IMR-90 (cell line): ENCODE data around the gene NLGN2. TPM values are rescaled to one million over a fixed set of nuclear protein-coding genes. Genes with fewer than 3 reads are reported as not detected.

ENCODE experiments used
- ATAC-seq: fragments of 200-7000 bp; cut with Tn5 transposase; 2 replicates; pipeline ENCODE4 v1.9.1; 2020; ENCODE audit warnings: low read depth, mild to moderate bottlenecking, moderate library complexity
- BruUV-seq: library from RNA; stranded (reverse); fragments of 400-500 nt; replicated peaks from 2 replicates; lab custom pipeline; 2021; lab: Mats Ljungman, UMichigan
- CTCF ChIA-PET: fragments of 300-600 bp; formaldehyde crosslinking; extraction: SDS; loops from one replicate; lab custom pipeline; 2021; ENCODE audit warnings: antibody characterized with exemption; lab: Yijun Ruan, JAX
- POLR2A ChIA-PET: fragments of 300-600 bp; sonication (Branson Sonifier 250); formaldehyde crosslinking; loops from one replicate; lab custom pipeline; 2022; ENCODE audit warnings: antibody characterized with exemption; ENCODE audit not compliant: unreplicated experiment; lab: Charles Lee
- DNase-seq: peaks from one replicate; pipeline ENCODE4 v3.0.0; 2013
- H2AFZ ChIP-seq: replicated peaks from 2 replicates; pipeline ENCODE3; 2013; ENCODE audit warnings: low read length, mild to moderate bottlenecking; ENCODE audit not compliant: poor library complexity
- H2AK5ac ChIP-seq: 2 replicates; pipeline ENCODE4 v1.6.1; 2013; ENCODE audit warnings: low read depth, low read length, inconsistent platforms
- H2AK9ac ChIP-seq: replicated peaks from 2 replicates; pipeline ENCODE3; 2013; ENCODE audit warnings: mild to moderate bottlenecking, low read depth, low read length, moderate library complexity; ENCODE audit not compliant: poor library complexity
- H2BK120ac ChIP-seq: 2 replicates; pipeline ENCODE4 v1.6.1; 2013; ENCODE audit warnings: low read depth, low read length, inconsistent platforms
- H2BK15ac ChIP-seq: 3 replicates; pipeline ENCODE4 v1.6.1; 2013; ENCODE audit warnings: low read depth, low read length, inconsistent platforms
- H2BK20ac ChIP-seq: 2 replicates; pipeline ENCODE4 v1.6.1; 2013; ENCODE audit warnings: low read depth, mild to moderate bottlenecking, inconsistent platforms, low read length, moderate library complexity
- H2BK5ac ChIP-seq: 2 replicates; pipeline ENCODE4 v1.6.1; 2013; ENCODE audit warnings: mild to moderate bottlenecking, low read depth, low read length, inconsistent platforms; ENCODE audit not compliant: poor library complexity, severe bottlenecking
- H3K14ac ChIP-seq: replicated peaks from 2 replicates; pipeline ENCODE4 v1.6.1; 2013; ENCODE audit warnings: low read depth, low read length, inconsistent platforms
- H3K18ac ChIP-seq: 2 replicates; pipeline ENCODE4 v1.6.1; 2013; ENCODE audit warnings: low read depth, low read length, control low read depth
- H3K23ac ChIP-seq: 2 replicates; pipeline ENCODE4 v1.6.1; 2013; ENCODE audit warnings: low read depth, low read length, inconsistent platforms
- H3K27ac ChIP-seq: 2 replicates; pipeline ENCODE4 v1.5.1; 2013; ENCODE audit warnings: mild to moderate bottlenecking, control low read depth, low read length; ENCODE audit not compliant: insufficient read depth
- H3K27me3 ChIP-seq: 2 replicates; pipeline ENCODE4 v1.6.1; 2013; ENCODE audit warnings: low read length; ENCODE audit not compliant: control insufficient read depth, insufficient read depth
- H3K36me3 ChIP-seq: 2 replicates; pipeline ENCODE4 v1.6.1; 2013; ENCODE audit warnings: low read length, mixed read lengths; ENCODE audit not compliant: control insufficient read depth, insufficient read depth
- H3K4ac ChIP-seq: 2 replicates; pipeline ENCODE4 v1.6.1; 2013; ENCODE audit warnings: low read depth, low read length, inconsistent platforms
- H3K4me1 ChIP-seq: 2 replicates; pipeline ENCODE4 v1.6.1; 2013; ENCODE audit warnings: low read length, mixed read lengths; ENCODE audit not compliant: control insufficient read depth, insufficient read depth
- H3K4me2 ChIP-seq: 2 replicates; pipeline ENCODE4 v1.6.1; 2013; ENCODE audit warnings: low read depth, mild to moderate bottlenecking, control low read depth, low read length, moderate library complexity
- H3K4me3 ChIP-seq: 2 replicates; pipeline ENCODE4 v1.5.1; 2013; ENCODE audit warnings: low read depth, mild to moderate bottlenecking, control low read depth, low read length, moderate library complexity; ENCODE audit not compliant: insufficient read depth
- H3K56ac ChIP-seq: 2 replicates; pipeline ENCODE4 v1.6.1; 2013; ENCODE audit warnings: low read length, inconsistent platforms; ENCODE audit not compliant: insufficient read depth; ENCODE audit errors: extremely low read depth
- H3K79me1 ChIP-seq, 2 experiments: 2 replicates each; pipeline ENCODE4 v1.6.1; 2013; ENCODE audit warnings: low read length in 2 of 2, inconsistent platforms in 1 of 2, low read depth in 1 of 2
- H3K9ac ChIP-seq: 2 replicates; pipeline ENCODE4 v1.6.1; 2013; ENCODE audit warnings: low read depth, low read length, control low read depth
- H3K9me1 ChIP-seq: 2 replicates; pipeline ENCODE4 v1.6.1; 2013; ENCODE audit warnings: low read length, inconsistent platforms; ENCODE audit not compliant: insufficient read depth
- H3K9me3 ChIP-seq: 2 replicates; pipeline ENCODE4 v1.6.1; 2013; ENCODE audit warnings: low read length; ENCODE audit not compliant: control insufficient read depth, insufficient read depth
- H4K20me1 ChIP-seq: 2 replicates; pipeline ENCODE4 v1.6.1; 2013; ENCODE audit warnings: low read length, inconsistent platforms; ENCODE audit not compliant: insufficient read depth
- H4K5ac ChIP-seq: 2 replicates; pipeline ENCODE4 v1.6.1; 2013; ENCODE audit warnings: mild to moderate bottlenecking, low read depth, low read length, control low read depth
- H4K8ac ChIP-seq, 2 experiments: 2 replicates each; pipeline ENCODE4 v1.6.1; 2013; ENCODE audit warnings: low read depth in 2 of 2, low read length in 2 of 2, control low read depth in 1 of 2, inconsistent platforms in 1 of 2
- H4K91ac ChIP-seq: 2 replicates; pipeline ENCODE4 v1.6.1; 2013; ENCODE audit warnings: low read depth, low read length, inconsistent platforms; ENCODE audit not compliant: insufficient read depth
- FOS ChIP-seq: fragments of 150-350 bp; IDR thresholded peaks from 2 replicates; pipeline ENCODE4 v1.6.1; 2016; ENCODE audit warnings: low read depth, low read length
- MXI1 ChIP-seq: IDR thresholded peaks from 2 replicates; pipeline ENCODE4 v1.6.1; 2012; ENCODE audit warnings: low read depth, mild to moderate bottlenecking, low read length, moderate library complexity, borderline replicate concordance
- NFE2L2 ChIP-seq: fragments of 150-350 bp; IDR thresholded peaks from 2 replicates; pipeline ENCODE4 v1.6.1; 2016; ENCODE audit warnings: low read depth, mild to moderate bottlenecking, low read length
- RAD21 ChIP-seq: IDR thresholded peaks from 2 replicates; pipeline ENCODE4 v1.6.1; 2012; ENCODE audit warnings: low read length, improper control_type of control experiment
- RFX5 ChIP-seq: IDR thresholded peaks from 2 replicates; pipeline ENCODE4 v1.8.0; 2012; ENCODE audit warnings: low read depth, mild to moderate bottlenecking, low read length, moderate library complexity
- SMC3 ChIP-seq: fragments of 150-350 bp; IDR thresholded peaks from 2 replicates; pipeline ENCODE4 v1.6.1; 2016; ENCODE audit warnings: low read depth, mild to moderate bottlenecking, antibody characterized with exemption, low read length, moderate library complexity
- WGBS, 2 experiments: methylation state at CpG; one replicate each; pipeline versions ENCODE4 v1.1.5 to v1.1.7; 2013; ENCODE audit warnings: missing lambda C conversion rate in 2 of 2; ENCODE audit not compliant: insufficient read length in 1 of 2; ENCODE audit errors: extremely low coverage in 2 of 2; 5-methylcytosine and 5-hydroxymethylcytosine counted together
- dilution Hi-C: fragments of 300-500 bp; cut with HindIII; formaldehyde crosslinking; loops from one replicate; pipeline ENCODE4 v1.14.3; 2018; ENCODE audit warnings: low sequenced_read_pairs; ENCODE audit not compliant: unreplicated experiment
- in situ Hi-C: fragments of 300-500 bp; cut with MboI; formaldehyde crosslinking; loops from 3 replicates; pipeline ENCODE4 v1.14.3; 2019; ENCODE audit warnings: low sequenced_read_pairs, inconsistent platforms, mixed read lengths
- intact Hi-C: fragments of 100-400 bp; cut with micrococcal nuclease; formaldehyde crosslinking; loops from 2 replicates; pipeline ENCODE4 v1.10.0; 2022
- polyA plus RNA-seq, 3 experiments: library from polyadenylated mRNA; depleted of rRNA; stranded (reverse); fragments of >200 nt; gene quantifications; 2 replicates each; pipeline ENCODE4 v1.2.3, GENCODE V29; 2012; ENCODE audit warnings: low replicate concordance in 1 of 3
- total RNA-seq: library from RNA; depleted of rRNA; stranded (reverse); fragments of >200 nt; gene quantifications from 2 replicates; pipeline ENCODE4 v1.2.3, GENCODE V29; 2012
- TF ChIP-seq, protein P1 (sequence below): conservative IDR thresholded peaks from 2 replicates; pipeline ENCODE4 v1.5.1; 2012; ENCODE audit warnings: mild to moderate bottlenecking, low read depth, low read length, improper control_type of control experiment

The NLGN2 gene
- total and polyA plus RNA-seq, 2 of the 4 experiments (the other 2 are of a cell fraction): 1.8 to 38.1 TPM

DNA sequence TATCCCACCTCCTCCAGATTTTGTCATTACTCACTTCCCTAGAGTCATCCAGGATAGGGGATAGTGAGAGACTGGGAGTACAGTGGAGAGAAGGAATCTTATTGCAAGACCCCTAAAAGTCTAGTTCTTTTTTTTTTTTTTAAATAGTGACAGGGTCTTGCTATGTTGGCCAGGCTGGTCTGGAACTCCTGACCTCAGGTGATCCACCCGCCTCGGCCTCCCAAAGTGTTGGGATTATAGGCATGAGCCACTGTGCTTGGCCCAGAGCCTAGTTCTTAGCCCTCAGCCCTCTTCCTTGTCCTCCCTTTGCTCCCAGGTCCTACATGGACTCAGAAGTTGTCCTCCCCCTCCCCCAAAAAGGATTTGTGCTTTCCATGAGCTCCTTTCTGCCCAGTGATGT lies 34.5 kb downstream of the NLGN2 start:
- Histone ChIP-seq H2BK15ac (no peak overlapping the region), H2BK120ac (no peak overlapping the region), H3K4ac (no peak overlapping the region), H3K27ac (no peak overlapping the region), H3K14ac (no peak overlapping the region), H3K23ac (no peak overlapping the region), H2AK5ac (no peak overlapping the region), H3K4me3 (no peak overlapping the region), H3K27me3 (peaks cover 50% of the 10 kb centered on the region), H3K4me1 (peaks cover 22% of the 10 kb centered on the region), H4K91ac (no peak overlapping the region), H3K9me1 (0 out of 2 replicates have a peak, but pooled peaks cover 8% of the 10 kb centered on the region), H2AFZ (no peak overlapping the region), H3K18ac (no peak overlapping the region), H3K9me3 (no peaks in the 10 kb centered on the region), H4K8ac (no peak overlapping the region), H3K36me3 (no peaks in the 10 kb centered on the region), H4K20me1 (0 out of 2 replicates have a peak, but pooled peaks cover 3% of the 10 kb centered on the region), H3K79me1 (no peaks in the 10 kb centered on the region), H4K5ac (no peak overlapping the region), H2BK5ac (no peak overlapping the region), H3K9ac (no peak overlapping the region), H2AK9ac (no peak overlapping the region), H3K4me2 (no peak overlapping the region), H3K56ac (no peak overlapping the region), H2BK20ac (no peak overlapping the region)
- no peak for DNase-seq
- no peak for TF ChIP-seq NFE2L2
- TF ChIP-seq RFX5: no peak
- no peak for TF ChIP-seq RAD21
- no peak for TF ChIP-seq MXI1
- TF ChIP-seq SMC3: no peak
- TF ChIP-seq FOS: no peak
- TF ChIP-seq, protein P1, sequence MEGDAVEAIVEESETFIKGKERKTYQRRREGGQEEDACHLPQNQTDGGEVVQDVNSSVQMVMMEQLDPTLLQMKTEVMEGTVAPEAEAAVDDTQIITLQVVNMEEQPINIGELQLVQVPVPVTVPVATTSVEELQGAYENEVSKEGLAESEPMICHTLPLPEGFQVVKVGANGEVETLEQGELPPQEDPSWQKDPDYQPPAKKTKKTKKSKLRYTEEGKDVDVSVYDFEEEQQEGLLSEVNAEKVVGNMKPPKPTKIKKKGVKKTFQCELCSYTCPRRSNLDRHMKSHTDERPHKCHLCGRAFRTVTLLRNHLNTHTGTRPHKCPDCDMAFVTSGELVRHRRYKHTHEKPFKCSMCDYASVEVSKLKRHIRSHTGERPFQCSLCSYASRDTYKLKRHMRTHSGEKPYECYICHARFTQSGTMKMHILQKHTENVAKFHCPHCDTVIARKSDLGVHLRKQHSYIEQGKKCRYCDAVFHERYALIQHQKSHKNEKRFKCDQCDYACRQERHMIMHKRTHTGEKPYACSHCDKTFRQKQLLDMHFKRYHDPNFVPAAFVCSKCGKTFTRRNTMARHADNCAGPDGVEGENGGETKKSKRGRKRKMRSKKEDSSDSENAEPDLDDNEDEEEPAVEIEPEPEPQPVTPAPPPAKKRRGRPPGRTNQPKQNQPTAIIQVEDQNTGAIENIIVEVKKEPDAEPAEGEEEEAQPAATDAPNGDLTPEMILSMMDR: no peak
- no peak for ATAC-seq
- ChIA-PET POLR2A (no interaction called here), CTCF (no interaction called here)
- no CpG with 5 or more reads among the region's 2 CpGs for WGBS, 2 experiments
- dilution Hi-C loops (no loop called here), intact Hi-C loops (no loop called here), in situ Hi-C loops (no loop called here)
- no TSS peak for BruUV-seq
